ENCODE data around the gene SARS1. TPM values are rescaled to one million over a fixed set of nuclear protein-coding genes. Genes with fewer than 3 reads are reported as not detected.

Gene SARS1
- polyA plus RNA-seq, 1 of the 3 experiments (the other 2 are of a cell fraction), result 98.3 TPM

GRCh38 chr1:109246141-109246551 is 32.4 kb downstream of the SARS1 start:
- no peak for DNase-seq
- POLR2A ChIA-PET, result no interaction called here
- Histone ChIP-seq H3K4me1 (ENCODE audit: control insufficient read depth in 1 of 2, insufficient read depth in 2 of 2, low read depth in 1 of 2, low read length in 1 of 2) (peaks cover 2 to 16% of the 10 kb centered on the region in 2 experiments; a peak in 2 of 4 replicates), H3K9me3 (no peaks in the 10 kb centered on the region), H3K9me2 (no peaks in the 10 kb centered on the region), H3K27me3 (ENCODE audit: insufficient read depth) (no peaks in the 10 kb centered on the region), H3K36me3 (replicated peaks in 1 of 2; ENCODE audit: control insufficient read depth in 1 of 2, insufficient read depth in 2 of 2, low read length in 1 of 2) (no peaks in the 10 kb centered on the region), H3K4me2 (no peak overlapping the region), H2AFZ (ENCODE audit: low read depth) (no peak overlapping the region), H3F3A (replicated peaks; ENCODE audit: insufficient read depth) (no peaks in the 10 kb centered on the region), H3K4me3 (ENCODE audit: low read depth in 2 of 2, low read length in 1 of 2) (no peak overlapping the region), H4K20me1 (ENCODE audit: insufficient read depth) (no peaks in the 10 kb centered on the region), H3K9ac (no peak overlapping the region), H3K27ac (ENCODE audit: low read depth in 2 of 2, low read length in 1 of 2) (no peak overlapping the region), H3K79me2 (ENCODE audit: insufficient read depth) (no peaks in the 10 kb centered on the region)
- 96% methylated on average over 4 of the region's 7 CpGs for WGBS (ENCODE audit: low lambda C conversion rate)
- CTCF ChIA-PET, result interaction anchor here (1.7 to 2.4 kb wide), 2 partner anchors 18 to 45 kb away, joined by 6 to 13 read pairs; no protein-coding TSS in a partner anchor
- no peak for TF ChIP-seq SMC3 (IDR thresholded peaks at IDR 0.05; ENCODE audit: low read depth, low read length)

GRCh38 chr1:109247401-109248365 is 34.0 kb downstream of the SARS1 start:
- H3K4me3 ChIP-seq (ENCODE audit: low read depth in 2 of 2, low read length in 1 of 2), result no peak overlapping the region
- TF ChIP-seq RXRA (IDR thresholded peaks at IDR 0.05; ENCODE audit: borderline replicate concordance, low read depth) (no peak), GABPA (IDR thresholded peaks at IDR 0.05; ENCODE audit: low read depth) (no peak), TCF12 (IDR thresholded peaks at IDR 0.05) (no peak), SMC3 (IDR thresholded peaks at IDR 0.05; ENCODE audit: low read depth, low read length) (no peak), IRF3 (IDR thresholded peaks at IDR 0.05; ENCODE audit: low read depth, low read length) (no peak)
- H3K79me2 ChIP-seq (ENCODE audit: insufficient read depth), result no peaks in the 10 kb centered on the region
- H4K20me1 ChIP-seq (ENCODE audit: insufficient read depth), result no peaks in the 10 kb centered on the region
- DNase-seq, result peak; percentile 5
- no peaks in the 10 kb centered on the region for H3K36me3 ChIP-seq (replicated peaks in 1 of 2; ENCODE audit: control insufficient read depth in 1 of 2, insufficient read depth in 2 of 2, low read length in 1 of 2)
- no peak overlapping the region for H3K27ac ChIP-seq (ENCODE audit: low read depth in 2 of 2, low read length in 1 of 2)
- no peaks in the 10 kb centered on the region for H3K27me3 ChIP-seq (ENCODE audit: insufficient read depth)
- H3K4me1 ChIP-seq (ENCODE audit: control insufficient read depth in 1 of 2, insufficient read depth in 2 of 2, low read depth in 1 of 2, low read length in 1 of 2), result peaks cover 0 to 18% of the 10 kb centered on the region in 2 experiments; a peak in 1 of 4 replicates
- H3K9me3 ChIP-seq, result no peaks in the 10 kb centered on the region
- POLR2A ChIA-PET, result interaction anchor here (0.7 kb wide), 1 partner anchor 147 kb away, joined by 3 read pairs; no protein-coding TSS in a partner anchor
- CTCF ChIA-PET, result interaction anchor here (0.6 to 3.7 kb wide), 8 partner anchors 7 to 735 kb away, joined by 3 to 20 read pairs (median 5); no protein-coding TSS in a partner anchor
- no peak overlapping the region for H3K9ac ChIP-seq
- 94% methylated on average over 7 of the region's 8 CpGs for WGBS (ENCODE audit: low lambda C conversion rate)
- no peak overlapping the region for H3K4me2 ChIP-seq
- H2AFZ ChIP-seq (ENCODE audit: low read depth), result no peak overlapping the region
- H3K9me2 ChIP-seq, result no peaks in the 10 kb centered on the region
- no peaks in the 10 kb centered on the region for H3F3A ChIP-seq (replicated peaks; ENCODE audit: insufficient read depth)

DNA sequence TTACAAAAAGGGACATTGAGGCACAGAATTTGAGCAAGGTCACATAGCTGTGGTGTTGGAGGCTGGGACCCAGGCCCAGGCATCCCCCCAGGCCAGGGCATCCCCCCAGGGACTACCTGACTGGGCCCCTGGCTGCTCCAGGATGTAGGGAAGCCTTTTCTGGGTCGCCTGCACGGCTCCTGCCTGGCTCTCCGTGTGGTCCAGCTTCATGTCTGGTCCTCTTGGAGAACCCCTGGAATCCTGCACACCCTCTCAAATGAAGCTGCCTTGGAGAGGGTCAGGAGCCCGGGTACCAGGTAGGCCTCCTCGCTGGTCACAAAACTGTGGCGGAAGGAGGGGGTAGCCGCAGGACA is 34.7 kb downstream of the SARS1 start:
- ChIA-PET CTCF (interaction anchor here (0.7 to 3.7 kb wide), 9 partner anchors 8 to 148 kb away, joined by 3 to 20 read pairs (median 4); partner anchors contain the start of gene PSRC1), POLR2A (interaction anchor here (2.9 kb wide), 1 partner anchor 9 kb away, joined by 20 read pairs; no protein-coding TSS in a partner anchor)
- H3F3A ChIP-seq (replicated peaks; ENCODE audit: insufficient read depth), result no peaks in the 10 kb centered on the region
- no peaks in the 10 kb centered on the region for H3K36me3 ChIP-seq (replicated peaks in 1 of 2; ENCODE audit: control insufficient read depth in 1 of 2, insufficient read depth in 2 of 2, low read length in 1 of 2)
- no peak overlapping the region for H3K4me2 ChIP-seq
- no peaks in the 10 kb centered on the region for H3K27me3 ChIP-seq (ENCODE audit: insufficient read depth)
- H3K9me3 ChIP-seq, result no peaks in the 10 kb centered on the region
- H3K79me2 ChIP-seq (ENCODE audit: insufficient read depth), result no peaks in the 10 kb centered on the region
- H3K27ac ChIP-seq (ENCODE audit: low read depth in 2 of 2, low read length in 1 of 2), result no peak overlapping the region
- no peak overlapping the region for H2AFZ ChIP-seq (ENCODE audit: low read depth)
- no peak overlapping the region for H3K4me3 ChIP-seq (ENCODE audit: low read depth in 2 of 2, low read length in 1 of 2)
- no peaks in the 10 kb centered on the region for H3K9me2 ChIP-seq
- no peaks in the 10 kb centered on the region for H4K20me1 ChIP-seq (ENCODE audit: insufficient read depth)
- peaks cover 0 to 25% of the 10 kb centered on the region in 2 experiments; a peak in 1 of 4 replicates for H3K4me1 ChIP-seq (ENCODE audit: control insufficient read depth in 1 of 2, insufficient read depth in 2 of 2, low read depth in 1 of 2, low read length in 1 of 2)
- DNase-seq, result no peak
- 98% methylated on average over 7 of the region's 7 CpGs for WGBS (ENCODE audit: low lambda C conversion rate)
- H3K9ac ChIP-seq, result no peak overlapping the region
- TF ChIP-seq MXI1 (IDR thresholded peaks at IDR 0.05; ENCODE audit: low read depth, low read length), result no peak
- no peak for TF ChIP-seq RCOR1 (IDR thresholded peaks at IDR 0.05; ENCODE audit: low read length)
- TF ChIP-seq, protein P1, sequence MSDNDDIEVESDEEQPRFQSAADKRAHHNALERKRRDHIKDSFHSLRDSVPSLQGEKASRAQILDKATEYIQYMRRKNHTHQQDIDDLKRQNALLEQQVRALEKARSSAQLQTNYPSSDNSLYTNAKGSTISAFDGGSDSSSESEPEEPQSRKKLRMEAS (IDR thresholded peaks at IDR 0.05; ENCODE audit: low read depth), result no peak
- TF ChIP-seq RAD21 (IDR thresholded peaks at IDR 0.05; ENCODE audit: low read length), result no peak
- TF ChIP-seq YY1 (IDR thresholded peaks at IDR 0.05; ENCODE audit: low read depth), result no peak
- TF ChIP-seq NFIC (IDR thresholded peaks at IDR 0.05; ENCODE audit: borderline replicate concordance), result no peak
- TF ChIP-seq MEF2A (IDR thresholded peaks at IDR 0.05; ENCODE audit: borderline replicate concordance, low read depth), result no peak
- TF ChIP-seq ELF1 (IDR thresholded peaks at IDR 0.05), result no peak
- TF ChIP-seq PBX3 (IDR thresholded peaks at IDR 0.05), result no peak
- no peak for TF ChIP-seq CHD2 (IDR thresholded peaks at IDR 0.05; ENCODE audit: low read length, partially characterized antibody)
- TF ChIP-seq FOXM1 (IDR thresholded peaks at IDR 0.05; ENCODE audit: low read depth), result no peak
- no peak for TF ChIP-seq JUND (IDR thresholded peaks at IDR 0.05)
- TF ChIP-seq EZH2phosphoT487 (IDR thresholded peaks at IDR 0.05; ENCODE audit: borderline replicate concordance, low read depth), result no peak
- TF ChIP-seq SIN3A (IDR thresholded peaks at IDR 0.05; ENCODE audit: borderline replicate concordance, low read depth, low read length), result no peak
- no peak for TF ChIP-seq RXRA (IDR thresholded peaks at IDR 0.05; ENCODE audit: borderline replicate concordance, low read depth)
